Muscle layer of colon (tissue), 2 donors: ENCODE results near the gene PLOD2.
"Not testable (repeated sequence)": the region's sequence is repeated elsewhere in the genome, so short reads cannot be mapped to it uniquely, and the experiment has no call there.

Experiments used
- H3K27ac ChIP-seq: one replicate; pipeline ENCODE4 v1.7.0; 2013; ENCODE audit warnings: low read depth, mild to moderate bottlenecking, low read length, moderate library complexity
- H3K27me3 ChIP-seq, 2 donors: one replicate each; pipeline ENCODE4 v1.7.0; 2013; ENCODE audit warnings: low read length in 2 of 2, mild to moderate bottlenecking in 2 of 2; ENCODE audit not compliant: insufficient read depth in 2 of 2, control insufficient read depth in 1 of 2
- H3K36me3 ChIP-seq: one replicate; pipeline ENCODE4 v1.7.0; 2013; ENCODE audit warnings: mild to moderate bottlenecking, low read length; ENCODE audit not compliant: insufficient read depth
- H3K4me1 ChIP-seq: one replicate; pipeline ENCODE4 v1.7.0; 2013; ENCODE audit warnings: mild to moderate bottlenecking, low read length; ENCODE audit not compliant: insufficient read depth
- H3K4me3 ChIP-seq, 2 donors: one replicate each; pipeline ENCODE4 v1.7.0; 2013; ENCODE audit warnings: low read length in 2 of 2, low read depth in 1 of 2, mild to moderate bottlenecking in 1 of 2, moderate library complexity in 1 of 2
- H3K9ac ChIP-seq: one replicate; pipeline ENCODE4 v1.7.0; 2013; ENCODE audit warnings: low read length
- H3K9me3 ChIP-seq: one replicate; pipeline ENCODE4 v1.7.0; 2013; ENCODE audit warnings: mild to moderate bottlenecking, low read length
- donor health status: abdominal sarcoma.
- donor health status: Adenocarcinoma of cecum.

Gene PLOD2

GRCh38 chr3:146113804-146114203 lies 47.2 kb downstream of the PLOD2 start:
- H3K27me3 ChIP-seq, H3K27ac ChIP-seq, H3K9ac ChIP-seq, H3K4me3 ChIP-seq, H3K36me3 ChIP-seq, H3K4me1 ChIP-seq, H3K9me3 ChIP-seq: not testable (repeated sequence)

- H3K4me1 ChIP-seq = no peaks in the 10 kb centered on the region
- H3K4me3 ChIP-seq = no peak overlapping the region
- no peaks in the 10 kb centered on the region for H3K9me3 ChIP-seq
- H3K27me3 ChIP-seq = no peaks in the 10 kb centered on the region
- no peak overlapping the region for H3K9ac ChIP-seq
- H3K27ac ChIP-seq = no peak overlapping the region
- peaks cover 8% of the 10 kb centered on the region for H3K36me3 ChIP-seq
These were observed 49.6 kb downstream of the PLOD2 start for GRCh38 chr3:146111337-146111736.

GRCh38 chr3:146110161-146110560 lies 50.8 kb downstream of the PLOD2 start:
- Histone ChIP-seq H3K9me3 (no peaks in the 10 kb centered on the region), H3K27ac (no peak overlapping the region), H3K36me3 (peaks cover 8% of the 10 kb centered on the region), H3K4me1 (no peaks in the 10 kb centered on the region), H3K4me3 (no peak overlapping the region), H3K9ac (no peak overlapping the region), H3K27me3 (no peaks in the 10 kb centered on the region)

- Histone ChIP-seq H3K27ac (no peak overlapping the region), H3K27me3 (no peaks in the 10 kb centered on the region), H3K9ac (no peak overlapping the region), H3K4me1 (no peaks in the 10 kb centered on the region), H3K4me3 (no peak overlapping the region), H3K36me3 (peaks cover 20% of the 10 kb centered on the region), H3K9me3 (no peaks in the 10 kb centered on the region)
These were observed 54.0 kb downstream of the PLOD2 start for GRCh38 chr3:146106986-146107385.

- Histone ChIP-seq H3K27ac (no peak overlapping the region), H3K27me3 (no peaks in the 10 kb centered on the region), H3K4me1 (no peaks in the 10 kb centered on the region), H3K9ac (no peak overlapping the region), H3K36me3 (peaks cover 25% of the 10 kb centered on the region), H3K4me3 (no peak overlapping the region), H3K9me3 (no peaks in the 10 kb centered on the region)
These were observed 56.9 kb downstream of the PLOD2 start for GRCh38 chr3:146104068-146104467.

GRCh38 chr3:146102885-146103284 lies 58.1 kb downstream of the PLOD2 start:
- no peaks in the 10 kb centered on the region for H3K27me3 ChIP-seq
- no peak overlapping the region for H3K4me3 ChIP-seq
- no peaks in the 10 kb centered on the region for H3K9me3 ChIP-seq
- no peak overlapping the region for H3K9ac ChIP-seq
- peaks cover 21% of the 10 kb centered on the region for H3K36me3 ChIP-seq
- H3K27ac ChIP-seq = no peak overlapping the region
- no peaks in the 10 kb centered on the region for H3K4me1 ChIP-seq

- Histone ChIP-seq H3K36me3 (peaks cover 21% of the 10 kb centered on the region), H3K27me3 (no peaks in the 10 kb centered on the region), H3K9me3 (no peaks in the 10 kb centered on the region), H3K27ac (no peak overlapping the region), H3K4me1 (no peaks in the 10 kb centered on the region), H3K9ac (no peak overlapping the region), H3K4me3 (no peak overlapping the region)
These were observed 59.4 kb downstream of the PLOD2 start for GRCh38 chr3:146101538-146101937.

GRCh38 chr3:146100825-146101444 lies 60.0 kb downstream of the PLOD2 start:
- H3K27me3 ChIP-seq = no peaks in the 10 kb centered on the region
- H3K27ac ChIP-seq = no peak overlapping the region
- no peak overlapping the region for H3K9ac ChIP-seq

GRCh38 chr3:146100180-146100579 lies 60.8 kb downstream of the PLOD2 start:
- Histone ChIP-seq H3K36me3 (peaks cover 21% of the 10 kb centered on the region), H3K27ac (no peak overlapping the region), H3K4me1 (no peaks in the 10 kb centered on the region), H3K4me3 (no peak overlapping the region), H3K9ac (no peak overlapping the region), H3K27me3 (no peaks in the 10 kb centered on the region), H3K9me3 (no peaks in the 10 kb centered on the region)

More at GRCh38 chr3:146100825-146101444, 60.0 kb downstream of the PLOD2 start:
- Histone ChIP-seq H3K4me1 (no peaks in the 10 kb centered on the region), H3K4me3 (no peak overlapping the region), H3K36me3 (peaks cover 21% of the 10 kb centered on the region), H3K9me3 (no peaks in the 10 kb centered on the region)

- no peak overlapping the region for H3K27ac ChIP-seq
- H3K9ac ChIP-seq = no peak overlapping the region
- H3K36me3 ChIP-seq = peaks cover 21% of the 10 kb centered on the region
- H3K4me1 ChIP-seq = peaks cover under 1% of the 10 kb centered on the region
- no peaks in the 10 kb centered on the region for H3K9me3 ChIP-seq
- no peaks in the 10 kb centered on the region for H3K27me3 ChIP-seq
- H3K4me3 ChIP-seq = no peak overlapping the region
These were observed 61.7 kb downstream of the PLOD2 start for GRCh38 chr3:146099316-146099715.

GRCh38 chr3:146093896-146094295 lies 67.1 kb downstream of the PLOD2 start:
- H3K9ac ChIP-seq = no peak overlapping the region
- H3K36me3 ChIP-seq = no peaks in the 10 kb centered on the region
- H3K27ac ChIP-seq = no peak overlapping the region
- peaks cover 15% of the 10 kb centered on the region for H3K4me1 ChIP-seq
- no peak overlapping the region for H3K4me3 ChIP-seq
- H3K27me3 ChIP-seq = no peaks in the 10 kb centered on the region
- H3K9me3 ChIP-seq = no peaks in the 10 kb centered on the region

GRCh38 chr3:146092230-146092629 lies 68.8 kb downstream of the PLOD2 start:
- H3K36me3 ChIP-seq = no peaks in the 10 kb centered on the region
- peaks cover 15% of the 10 kb centered on the region for H3K4me1 ChIP-seq
- no peak overlapping the region for H3K4me3 ChIP-seq
- H3K27me3 ChIP-seq = no peaks in the 10 kb centered on the region
- H3K27ac ChIP-seq = no peak overlapping the region
- H3K9ac ChIP-seq = no peak overlapping the region
- H3K9me3 ChIP-seq = no peaks in the 10 kb centered on the region
